AG09309 (cell line): ENCODE data around the gene FAM81A.

Experiments used
- DNase-seq: peaks from one replicate; pipeline ENCODE4 v3.0.0-alpha.2; 2010; ENCODE audit warnings: low read depth
- H3K4me3 ChIP-seq: 2 replicates; pipeline ENCODE4 v1.5.1; 2011; ENCODE audit warnings: mild to moderate bottlenecking, low read depth, low read length, moderate library complexity; ENCODE audit not compliant: control insufficient read depth
- CTCF ChIP-seq: IDR thresholded peaks from 2 replicates; pipeline ENCODE4 v1.5.1; 2011; ENCODE audit warnings: mild to moderate bottlenecking, low read depth, low read length, inconsistent platforms; ENCODE audit not compliant: insufficient read depth, control insufficient read depth; ENCODE audit errors: missing control alignments

FAM81A gene

DNA sequence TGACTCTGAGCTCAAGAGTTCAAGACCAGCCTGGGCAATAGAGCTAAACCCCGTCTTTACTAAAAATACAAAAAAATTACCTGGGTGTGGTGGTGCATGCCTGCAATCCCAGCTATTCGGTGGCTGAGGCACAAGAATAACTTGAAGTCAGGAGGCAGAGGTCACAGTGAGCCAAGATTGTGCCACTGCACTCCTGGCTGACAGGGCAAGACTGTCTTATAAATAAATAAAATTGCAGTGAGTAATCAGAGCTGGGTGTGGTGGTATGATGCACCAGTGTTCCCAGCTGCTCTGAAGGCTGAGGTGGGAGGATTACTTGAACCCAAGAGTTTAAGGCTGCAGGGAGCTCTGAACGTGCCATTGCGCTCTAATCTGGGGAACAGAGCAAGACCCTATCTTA is 117.7 kb downstream of the FAM81A start:
- no peak overlapping the region for H3K4me3 ChIP-seq
- DNase-seq: no peak
- no peak for TF ChIP-seq CTCF

- H3K4me3 ChIP-seq: no peak overlapping the region
These were observed 118.4 kb downstream of the FAM81A start for GRCh38 chr15:59556380-59556779.

GRCh38 chr15:59557581-59557980 is 119.6 kb downstream of the FAM81A start:
- H3K4me3 ChIP-seq: no peak overlapping the region
- no peak for DNase-seq
- TF ChIP-seq CTCF: no peak

More at GRCh38 chr15:59556380-59556779, 118.4 kb downstream of the FAM81A start:
- TF ChIP-seq CTCF: no peak
- DNase-seq: no peak

GRCh38 chr15:59558851-59559250 is 120.9 kb downstream of the FAM81A start:
- no peak for TF ChIP-seq CTCF
- no peak overlapping the region for H3K4me3 ChIP-seq
- no peak for DNase-seq

GRCh38 chr15:59561547-59561946 is 123.6 kb downstream of the FAM81A start:
- no peak overlapping the region for H3K4me3 ChIP-seq
- DNase-seq: no peak
- TF ChIP-seq CTCF: no peak

DNA sequence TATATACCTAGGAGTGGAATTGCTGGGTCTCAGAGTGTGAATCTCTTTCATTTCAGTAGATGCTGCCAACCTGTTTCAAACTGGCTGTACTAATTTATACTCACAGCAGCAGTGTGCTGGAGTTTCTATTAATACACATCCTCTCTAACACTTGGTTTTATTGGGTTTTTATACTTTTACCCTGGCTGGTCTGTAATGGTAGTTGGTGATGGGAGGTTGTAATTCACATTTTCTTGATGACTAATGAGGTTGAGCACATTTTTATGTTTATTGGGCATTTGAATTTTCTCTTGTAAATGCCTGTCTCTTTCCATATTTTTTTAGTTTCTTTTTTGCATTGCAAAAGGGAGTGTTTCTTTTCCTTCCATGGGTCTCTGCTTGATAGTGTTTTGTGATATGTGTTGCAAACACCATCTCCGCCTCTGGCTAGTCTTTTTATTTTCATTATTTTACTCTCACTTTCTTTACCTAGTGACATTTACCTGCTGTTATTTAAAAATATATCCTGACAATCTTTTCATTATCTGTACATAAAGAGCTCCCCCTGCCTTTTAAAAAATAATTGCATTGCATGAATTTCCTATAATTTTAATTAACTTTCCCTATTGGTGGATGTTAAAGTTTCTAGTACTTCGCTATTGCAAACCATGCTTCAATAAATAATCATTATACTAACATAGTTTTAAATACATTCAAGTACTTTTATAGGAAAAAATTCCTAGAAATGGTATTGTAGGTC is 124.6 kb downstream of the FAM81A start:
- TF ChIP-seq CTCF: no peak
- DNase-seq: no peak
- no peak overlapping the region for H3K4me3 ChIP-seq
